ENCODE measurements around the gene SH3D19.

Gene SH3D19

DNA sequence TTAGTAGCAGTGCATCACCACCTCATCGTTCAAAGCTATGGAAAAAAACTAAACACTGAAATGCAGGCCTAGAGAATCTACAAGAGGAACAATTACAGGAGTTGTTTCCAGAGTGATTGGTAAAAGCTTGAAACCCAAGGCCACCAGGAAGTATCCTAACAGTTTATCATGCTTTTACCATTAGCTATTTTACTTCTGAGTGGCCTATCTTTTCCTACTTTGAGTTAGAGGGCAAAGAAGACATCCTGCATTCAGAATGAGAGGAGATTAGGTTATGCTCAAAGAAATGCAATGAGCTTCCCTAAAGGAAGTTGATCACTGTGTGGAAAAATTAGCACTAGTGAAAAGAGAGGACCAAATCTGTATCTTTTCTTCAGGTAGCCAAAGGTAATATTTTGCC, 118.2 kb downstream of the SH3D19 start:
- TF ChIP-seq, protein P1, sequence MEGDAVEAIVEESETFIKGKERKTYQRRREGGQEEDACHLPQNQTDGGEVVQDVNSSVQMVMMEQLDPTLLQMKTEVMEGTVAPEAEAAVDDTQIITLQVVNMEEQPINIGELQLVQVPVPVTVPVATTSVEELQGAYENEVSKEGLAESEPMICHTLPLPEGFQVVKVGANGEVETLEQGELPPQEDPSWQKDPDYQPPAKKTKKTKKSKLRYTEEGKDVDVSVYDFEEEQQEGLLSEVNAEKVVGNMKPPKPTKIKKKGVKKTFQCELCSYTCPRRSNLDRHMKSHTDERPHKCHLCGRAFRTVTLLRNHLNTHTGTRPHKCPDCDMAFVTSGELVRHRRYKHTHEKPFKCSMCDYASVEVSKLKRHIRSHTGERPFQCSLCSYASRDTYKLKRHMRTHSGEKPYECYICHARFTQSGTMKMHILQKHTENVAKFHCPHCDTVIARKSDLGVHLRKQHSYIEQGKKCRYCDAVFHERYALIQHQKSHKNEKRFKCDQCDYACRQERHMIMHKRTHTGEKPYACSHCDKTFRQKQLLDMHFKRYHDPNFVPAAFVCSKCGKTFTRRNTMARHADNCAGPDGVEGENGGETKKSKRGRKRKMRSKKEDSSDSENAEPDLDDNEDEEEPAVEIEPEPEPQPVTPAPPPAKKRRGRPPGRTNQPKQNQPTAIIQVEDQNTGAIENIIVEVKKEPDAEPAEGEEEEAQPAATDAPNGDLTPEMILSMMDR (IDR thresholded peaks at IDR 0.05; ENCODE audit: insufficient read depth, low read length, poor library complexity, severe bottlenecking), result no peak
- Histone ChIP-seq H3K4me3 (replicated peaks; ENCODE audit: low read depth, low read length) (no peak overlapping the region), H3K36me3 (ENCODE audit: control insufficient read depth, insufficient read depth, low read length) (no peaks in the 10 kb centered on the region), H3K27me3 (replicated peaks; ENCODE audit: control insufficient read depth, insufficient read depth, low read length) (no peaks in the 10 kb centered on the region)
- no peak for DNase-seq (ENCODE audit: extremely low read depth, insufficient read length)

DNA sequence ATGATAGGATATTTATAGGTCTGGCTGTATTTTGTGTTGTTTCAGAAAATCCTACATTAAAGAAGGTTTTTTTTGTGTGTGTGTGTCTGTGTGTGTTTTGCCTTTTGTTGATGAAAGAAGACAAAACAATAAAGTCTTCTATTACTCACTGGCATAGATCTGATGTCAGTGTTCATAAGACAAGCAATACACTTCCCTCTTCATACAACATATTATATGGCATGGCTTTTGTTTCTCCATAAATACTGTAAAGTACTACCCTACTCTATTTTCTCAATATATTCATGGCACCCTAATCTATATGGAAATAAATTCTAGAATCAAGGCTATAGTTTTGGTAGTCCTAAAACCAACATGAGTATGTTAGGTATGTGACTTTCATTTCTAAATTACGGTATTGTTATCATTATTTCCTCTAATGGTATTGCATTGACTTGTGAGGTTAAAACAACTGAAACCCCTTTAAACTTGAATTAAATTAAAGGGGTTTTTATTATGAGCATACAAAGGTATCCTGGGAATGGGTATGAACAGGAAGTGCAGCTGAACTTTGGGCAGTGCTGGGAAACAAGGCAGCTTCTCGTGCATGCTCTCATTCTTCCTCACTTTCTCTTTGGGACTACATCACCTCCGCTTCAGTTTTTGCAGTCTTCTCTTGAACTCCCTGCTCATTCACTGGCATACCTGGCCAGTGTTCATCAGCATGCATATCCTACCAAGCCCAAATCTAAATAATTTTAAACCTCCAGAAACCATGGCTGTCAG, 119.0 kb downstream of the SH3D19 start:
- H3K4me3 ChIP-seq (replicated peaks; ENCODE audit: low read depth, low read length), result no peak overlapping the region
- no peaks in the 10 kb centered on the region for H3K27me3 ChIP-seq (replicated peaks; ENCODE audit: control insufficient read depth, insufficient read depth, low read length)
- no peaks in the 10 kb centered on the region for H3K36me3 ChIP-seq (ENCODE audit: control insufficient read depth, insufficient read depth, low read length)
- TF ChIP-seq, protein P1 (IDR thresholded peaks at IDR 0.05; ENCODE audit: insufficient read depth, low read length, poor library complexity, severe bottlenecking), result no peak
- DNase-seq (ENCODE audit: extremely low read depth, insufficient read length), result no peak

DNA sequence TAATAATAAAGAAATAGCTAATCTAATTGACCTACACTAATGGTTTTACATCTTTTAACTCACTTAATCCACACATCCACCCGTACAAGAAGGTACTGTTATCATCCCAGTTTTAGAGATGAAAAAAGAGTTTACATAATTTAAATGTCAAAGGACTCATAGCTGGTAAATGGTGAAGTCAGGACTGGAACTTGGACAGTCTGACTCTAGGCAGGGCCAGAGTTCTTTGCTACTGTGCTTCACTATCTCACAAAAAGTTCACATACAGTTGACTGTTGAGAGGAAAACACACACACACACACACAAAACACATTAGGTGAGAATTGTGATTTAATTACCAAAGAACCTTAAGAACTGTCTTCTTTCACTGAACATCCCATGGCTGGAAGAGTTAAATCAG, 119.7 kb downstream of the SH3D19 start:
- Histone ChIP-seq H3K4me3 (replicated peaks; ENCODE audit: low read depth, low read length) (no peak overlapping the region), H3K27me3 (replicated peaks; ENCODE audit: control insufficient read depth, insufficient read depth, low read length) (no peaks in the 10 kb centered on the region), H3K36me3 (ENCODE audit: control insufficient read depth, insufficient read depth, low read length) (no peaks in the 10 kb centered on the region)
- TF ChIP-seq, protein P1 (IDR thresholded peaks at IDR 0.05; ENCODE audit: insufficient read depth, low read length, poor library complexity, severe bottlenecking), result no peak
- DNase-seq (ENCODE audit: extremely low read depth, insufficient read length), result no peak

DNA sequence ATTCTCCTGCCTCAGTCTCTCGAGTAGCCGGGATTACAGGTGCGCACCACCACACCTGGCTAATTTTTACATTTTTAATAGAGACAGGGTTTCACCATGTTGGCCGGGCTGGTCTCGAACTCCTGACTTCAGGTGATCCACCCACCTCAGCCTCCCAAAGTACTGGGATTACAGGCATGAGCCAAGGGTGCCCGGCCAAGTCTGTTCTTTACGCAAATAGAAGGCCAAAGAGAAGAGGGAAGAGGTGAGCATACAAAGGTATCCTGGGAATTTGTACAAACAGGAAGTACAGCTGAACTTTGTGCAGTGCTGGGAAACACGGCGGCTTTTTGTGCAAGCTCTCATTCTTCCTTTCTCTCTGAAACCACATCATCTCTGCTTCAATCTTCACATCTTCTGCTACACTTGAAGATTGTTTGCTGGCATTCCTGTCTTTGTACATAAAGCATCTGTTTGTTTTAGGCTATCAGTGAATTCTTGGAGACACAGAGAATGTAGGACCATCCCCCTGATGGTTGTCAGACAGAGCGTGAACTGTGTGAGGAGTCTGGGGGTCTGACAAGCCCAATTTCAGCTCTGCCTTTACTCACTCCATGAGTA, 120.4 kb downstream of the SH3D19 start:
- DNase-seq (ENCODE audit: extremely low read depth, insufficient read length), result no peak

DNA sequence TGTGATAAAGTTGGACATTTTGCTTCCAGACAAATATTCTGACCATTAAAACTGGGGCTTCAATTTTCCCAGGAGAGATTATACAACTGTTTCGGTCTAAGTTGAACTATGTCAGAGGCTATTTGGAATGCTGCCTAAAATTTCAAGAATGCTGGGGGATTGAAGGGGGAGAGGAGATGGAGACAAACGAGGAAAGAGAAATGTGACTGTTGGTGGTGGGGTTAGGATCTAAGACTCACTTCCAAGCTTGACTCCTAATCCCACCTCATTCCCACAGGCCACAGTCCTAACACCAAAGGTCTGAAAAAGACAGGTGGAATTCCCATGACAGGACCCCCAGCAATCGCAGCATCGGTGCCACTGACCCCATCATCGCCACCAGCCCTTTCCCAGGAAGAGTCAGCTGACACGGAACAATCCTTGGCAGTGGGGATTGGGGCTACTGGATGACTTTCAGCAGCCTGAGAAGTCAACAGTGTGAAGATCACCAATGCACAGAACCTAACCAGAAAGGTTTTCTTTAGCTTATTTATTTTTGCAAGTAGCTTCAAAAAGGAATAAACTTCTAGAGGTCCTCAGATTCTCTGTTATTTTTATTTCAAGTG, 122.5 kb downstream of the SH3D19 start:
- Histone ChIP-seq H3K36me3 (ENCODE audit: control insufficient read depth, insufficient read depth, low read length) (no peaks in the 10 kb centered on the region), H3K27me3 (replicated peaks; ENCODE audit: control insufficient read depth, insufficient read depth, low read length) (no peaks in the 10 kb centered on the region), H3K4me3 (replicated peaks; ENCODE audit: low read depth, low read length) (no peak overlapping the region)
- TF ChIP-seq, protein P1 (IDR thresholded peaks at IDR 0.05; ENCODE audit: insufficient read depth, low read length, poor library complexity, severe bottlenecking), result no peak
- DNase-seq (ENCODE audit: extremely low read depth, insufficient read length), result no peak

More for the DNA sequence above, 120.4 kb downstream of the SH3D19 start:
- TF ChIP-seq, protein P1 (IDR thresholded peaks at IDR 0.05; ENCODE audit: insufficient read depth, low read length, poor library complexity, severe bottlenecking), result no peak
- H3K36me3 ChIP-seq (ENCODE audit: control insufficient read depth, insufficient read depth, low read length), result no peaks in the 10 kb centered on the region
- no peaks in the 10 kb centered on the region for H3K27me3 ChIP-seq (replicated peaks; ENCODE audit: control insufficient read depth, insufficient read depth, low read length)
- H3K4me3 ChIP-seq (replicated peaks; ENCODE audit: low read depth, low read length), result no peak overlapping the region
